A549 treated with dexamethasone at 1 μM for 4 hours (cell line): ENCODE measurements around the gene MAEA. TPM values are rescaled to one million over a fixed set of nuclear protein-coding genes. Genes with fewer than 3 reads are reported as not detected.

Source experiments
- total RNA-seq: library from RNA; stranded (reverse); fragments of 200-300 nt; extraction: Qiagen RNA extraction; gene quantifications from 5 replicates; pipeline ENCODE4 v1.2.3, GENCODE V29; 2022

MAEA gene
- 52.8 to 62.2 TPM (median 59.5 TPM) in 5 replicates for total RNA-seq

GRCh38 chr4:1289207-1290164 is at the start of gene MAEA:
Gene MAEA, plus strand, starts transcription at chr4:1289891. Its CDS starts 23 bp downstream, at chr4:1289914.

GRCh38 chr4:1248245-1249147 is 41.2 kb upstream of the MAEA start, which contains the start of gene CTBP1:
Gene CTBP1, minus strand, starts transcription at chr4:1249130. Its CDS starts 7,799 bp downstream, at chr4:1241331.

GRCh38 chr4:1346781-1347409 is 57.2 kb downstream of the MAEA start, which contains the start of gene UVSSA:
Gene UVSSA, plus strand, starts transcription at chr4:1347208. Its CDS starts 884 bp downstream, at chr4:1348092.

Other genes starting within 250 kb of the MAEA start
- 0.81 to 2.9 TPM (median 2.4 TPM) in 5 replicates for gene RNF212, start 176.3 kb upstream of the MAEA start, total RNA-seq
- 0.26 to 0.41 TPM (median 0.39 TPM) in 5 replicates for gene SPON2, start 117.3 kb upstream of the MAEA start, total RNA-seq
- 66.4 to 89.2 TPM (median 84.6 TPM) in 5 replicates for gene CTBP1, start 40.8 kb upstream of the MAEA start, total RNA-seq
- gene UVSSA, start 57.3 kb downstream of the MAEA start, total RNA-seq: 2.5 to 6.0 TPM (median 4.4 TPM) in 5 replicates
- not detected in 5 replicates for gene NKX1-1, start 116.6 kb downstream of the MAEA start, total RNA-seq